ENCODE data around the gene SLC7A8.

Gene SLC7A8

GRCh38 chr14:23115039-23115731 is 68.3 kb downstream of the SLC7A8 start:
- no peak for TF ChIP-seq FOXP2 (optimal IDR thresholded peaks at IDR 0.05; ENCODE audit: borderline replicate concordance, extremely low read depth, extremely low read length, insufficient read depth)

- no peak for TF ChIP-seq FOXP2 (optimal IDR thresholded peaks at IDR 0.05; ENCODE audit: borderline replicate concordance, extremely low read depth, extremely low read length, insufficient read depth)
- no peak for TF ChIP-seq POLR2AphosphoS5 (IDR thresholded peaks at IDR 0.05; ENCODE audit: low read depth, low read length)
- no peak for TF ChIP-seq REST (IDR thresholded peaks at IDR 0.05; ENCODE audit: insufficient read depth in 1 of 2, low read depth in 2 of 2, low read length in 2 of 2)
- no peak for TF ChIP-seq TAF1 (IDR thresholded peaks at IDR 0.05; ENCODE audit: borderline replicate concordance, insufficient read depth, low read length)
- TF ChIP-seq SIN3A (IDR thresholded peaks at IDR 0.05; ENCODE audit: borderline replicate concordance, insufficient read depth, low read length): no peak
These were observed 68.8 kb downstream of the SLC7A8 start for GRCh38 chr14:23114669-23115038.

GRCh38 chr14:23114120-23114458 is 69.4 kb downstream of the SLC7A8 start:
- TF ChIP-seq SIN3A (IDR thresholded peaks at IDR 0.05; ENCODE audit: borderline replicate concordance, insufficient read depth, low read length): no peak
- TF ChIP-seq TAF1 (IDR thresholded peaks at IDR 0.05; ENCODE audit: borderline replicate concordance, insufficient read depth, low read length): no peak
- no peak for TF ChIP-seq REST (IDR thresholded peaks at IDR 0.05; ENCODE audit: insufficient read depth in 1 of 2, low read depth in 2 of 2, low read length in 2 of 2)
- no peak for TF ChIP-seq POLR2AphosphoS5 (IDR thresholded peaks at IDR 0.05; ENCODE audit: low read depth, low read length)
- no peak for TF ChIP-seq FOXP2 (optimal IDR thresholded peaks at IDR 0.05; ENCODE audit: borderline replicate concordance, extremely low read depth, extremely low read length, insufficient read depth)

GRCh38 chr14:23113431-23114119 is 69.9 kb downstream of the SLC7A8 start:
- no peak for TF ChIP-seq REST (IDR thresholded peaks at IDR 0.05; ENCODE audit: insufficient read depth in 1 of 2, low read depth in 2 of 2, low read length in 2 of 2)
- no peak for TF ChIP-seq POLR2AphosphoS5 (IDR thresholded peaks at IDR 0.05; ENCODE audit: low read depth, low read length)

- TF ChIP-seq REST (IDR thresholded peaks at IDR 0.05; ENCODE audit: insufficient read depth in 1 of 2, low read depth in 2 of 2, low read length in 2 of 2) (no peak), POLR2AphosphoS5 (IDR thresholded peaks at IDR 0.05; ENCODE audit: low read depth, low read length) (no peak)
These were observed 70.9 kb downstream of the SLC7A8 start for GRCh38 chr14:23112359-23113178.

All from PFSK-1 (cell line).